GM23248 (cell line): ENCODE data around the gene UBASH3B.

ENCODE experiments used
- EZH2 ChIP-seq: fragments of 200-600 bp; sonication (generic); IDR thresholded peaks from 2 replicates; pipeline ENCODE4 v1.6.1; 2018; ENCODE audit warnings: antibody characterized with exemption, mild to moderate bottlenecking; ENCODE audit not compliant: insufficient read depth, poor library complexity, severe bottlenecking
- EZH2phosphoT487 ChIP-seq: fragments of 200-600 bp; sonication (generic); IDR thresholded peaks from 2 replicates; pipeline ENCODE4 v1.6.1; 2018; ENCODE audit warnings: antibody characterized with exemption, moderate library complexity, mild to moderate bottlenecking, low read depth; ENCODE audit not compliant: insufficient read depth

GRCh38 chr11:122664188-122664587, 8.7 kb downstream of the UBASH3B start:
- TF ChIP-seq EZH2 (no peak), EZH2phosphoT487 (no peak)
